MM.1S (cell line): Measurements from ENCODE around the gene ENOX1.

Source experiments
- DNase-seq: peaks from one replicate; pipeline ENCODE4 v3.0.0-alpha.2; 2015
- H2AFZ ChIP-seq: fragments of 300-600 bp; sonication (generic); 2 replicates; pipeline ENCODE4 v1.6.0; 2016; ENCODE audit warnings: antibody characterized with exemption, low read length
- H3F3A ChIP-seq: fragments of 300-600 bp; sonication (generic); 2 replicates; pipeline ENCODE4 v1.6.1; 2016; ENCODE audit warnings: mild to moderate bottlenecking, antibody characterized with exemption, low read length, moderate library complexity, mixed read lengths; ENCODE audit not compliant: insufficient read depth
- H3K27ac ChIP-seq: fragments of 300-600 bp; sonication (generic); 2 replicates; pipeline ENCODE4 v1.5.1; 2016; ENCODE audit warnings: mild to moderate bottlenecking, low read length
- H3K27me3 ChIP-seq: fragments of 300-600 bp; sonication (generic); replicated peaks from 2 replicates; pipeline ENCODE4 v1.6.0; 2016; ENCODE audit warnings: low read length; ENCODE audit not compliant: insufficient read depth
- H3K36me3 ChIP-seq: fragments of 300-600 bp; sonication (generic); replicated peaks from 2 replicates; pipeline ENCODE4 v1.6.1; 2016; ENCODE audit warnings: mild to moderate bottlenecking, low read length, mixed read lengths; ENCODE audit not compliant: insufficient read depth
- H3K4me1 ChIP-seq: fragments of 300-600 bp; sonication (generic); 2 replicates; pipeline ENCODE4 v1.6.1; 2016; ENCODE audit warnings: low read length, mixed read lengths
- H3K4me2 ChIP-seq: fragments of 300-600 bp; sonication (generic); 2 replicates; pipeline ENCODE4 v1.6.0; 2016; ENCODE audit warnings: low read depth, low read length
- H3K4me3 ChIP-seq: fragments of 300-600 bp; sonication (generic); 2 replicates; pipeline ENCODE4 v1.5.1; 2016; ENCODE audit warnings: low read length, mixed read lengths
- H3K79me2 ChIP-seq: fragments of 300-600 bp; sonication (generic); 2 replicates; pipeline ENCODE4 v1.6.1; 2016; ENCODE audit warnings: mixed run types, low read length, mixed read lengths
- H3K9ac ChIP-seq: fragments of 300-600 bp; sonication (generic); 2 replicates; pipeline ENCODE4 v1.6.1; 2016; ENCODE audit warnings: low read length, mixed read lengths
- H3K9me2 ChIP-seq: fragments of 300-600 bp; sonication (generic); replicated peaks from 2 replicates; pipeline ENCODE4 v1.6.1; 2016; ENCODE audit warnings: mild to moderate bottlenecking, low read length, mixed read lengths; ENCODE audit not compliant: insufficient read depth
- H3K9me3 ChIP-seq: fragments of 300-600 bp; sonication (generic); replicated peaks from 2 replicates; pipeline ENCODE4 v1.6.1; 2016; ENCODE audit warnings: mild to moderate bottlenecking, low read length, mixed read lengths; ENCODE audit not compliant: insufficient read depth
- H4K20me1 ChIP-seq: fragments of 300-600 bp; sonication (generic); 2 replicates; pipeline ENCODE4 v1.6.1; 2016; ENCODE audit warnings: mild to moderate bottlenecking, low read length, moderate library complexity, mixed read lengths; ENCODE audit not compliant: insufficient read depth
- CTCF ChIP-seq: fragments of 300-600 bp; sonication (generic); IDR thresholded peaks from 2 replicates; pipeline ENCODE4 v1.5.1; 2016; ENCODE audit warnings: antibody characterized with exemption, low read length, mixed read lengths
- EZH2 ChIP-seq: fragments of 300-600 bp; sonication (generic); optimal IDR thresholded peaks from 2 replicates; pipeline ENCODE3; 2017; ENCODE audit warnings: low read depth, mild to moderate bottlenecking, antibody characterized with exemption, low read length, mixed read lengths
- EZH2phosphoT487 ChIP-seq: fragments of 300-600 bp; sonication (generic); IDR thresholded peaks from 2 replicates; pipeline ENCODE4 v1.6.1; 2018; ENCODE audit warnings: antibody characterized with exemption, low read length

Gene ENOX1

GRCh38 chr13:43266936-43267615 lies 519.7 kb downstream of the ENOX1 start:
- Histone ChIP-seq H3K4me2 (no peak overlapping the region), H3K79me2 (no peaks in the 10 kb centered on the region), H3F3A (no peaks in the 10 kb centered on the region), H3K4me1 (no peaks in the 10 kb centered on the region), H3K9me3 (no peaks in the 10 kb centered on the region), H3K9me2 (no peaks in the 10 kb centered on the region), H3K36me3 (no peaks in the 10 kb centered on the region), H3K9ac (no peak overlapping the region), H2AFZ (no peak overlapping the region), H3K27me3 (no peaks in the 10 kb centered on the region), H3K4me3 (no peak overlapping the region), H3K27ac (no peak overlapping the region), H4K20me1 (no peaks in the 10 kb centered on the region)
- TF ChIP-seq CTCF (no peak), EZH2phosphoT487 (no peak), EZH2 (no peak)
- DNase-seq = no peak

GRCh38 chr13:43265028-43265427 lies 521.7 kb downstream of the ENOX1 start:
- no peak overlapping the region for H3K27ac ChIP-seq
- no peaks in the 10 kb centered on the region for H3K36me3 ChIP-seq
- no peaks in the 10 kb centered on the region for H3K4me1 ChIP-seq
- H3K79me2 ChIP-seq = no peaks in the 10 kb centered on the region
- H3K27me3 ChIP-seq = no peaks in the 10 kb centered on the region
- no peaks in the 10 kb centered on the region for H3F3A ChIP-seq
- H2AFZ ChIP-seq = no peak overlapping the region
- no peaks in the 10 kb centered on the region for H4K20me1 ChIP-seq
- no peak overlapping the region for H3K4me2 ChIP-seq
- no peaks in the 10 kb centered on the region for H3K9me2 ChIP-seq
- no peak for DNase-seq
- H3K4me3 ChIP-seq = no peak overlapping the region
- H3K9me3 ChIP-seq = no peaks in the 10 kb centered on the region
- no peak overlapping the region for H3K9ac ChIP-seq
- no peak for TF ChIP-seq EZH2
- no peak for TF ChIP-seq EZH2phosphoT487
- TF ChIP-seq CTCF = no peak

- no peaks in the 10 kb centered on the region for H3K9me3 ChIP-seq
- no peaks in the 10 kb centered on the region for H3K79me2 ChIP-seq
- H2AFZ ChIP-seq = no peak overlapping the region
- H3K9ac ChIP-seq = no peak overlapping the region
- H3K4me2 ChIP-seq = no peak overlapping the region
- no peak overlapping the region for H3K27ac ChIP-seq
- no peaks in the 10 kb centered on the region for H3F3A ChIP-seq
- no peaks in the 10 kb centered on the region for H3K36me3 ChIP-seq
- H4K20me1 ChIP-seq = no peaks in the 10 kb centered on the region
- no peak for DNase-seq
- H3K4me1 ChIP-seq = no peaks in the 10 kb centered on the region
- no peak overlapping the region for H3K4me3 ChIP-seq
- no peaks in the 10 kb centered on the region for H3K27me3 ChIP-seq
- H3K9me2 ChIP-seq = no peaks in the 10 kb centered on the region
- TF ChIP-seq EZH2phosphoT487 (no peak), CTCF (no peak), EZH2 (no peak)
These were observed 522.3 kb downstream of the ENOX1 start for GRCh38 chr13:43264458-43264857.
